Measurements from ENCODE around the gene NAA10.

Gene NAA10

GRCh38 chrX:153906126-153906917 is 28.5 kb downstream of the NAA10 start:
- no peak for FAIRE-seq

GRCh38 chrX:153905481-153906095 is 29.2 kb downstream of the NAA10 start:
- no peak for FAIRE-seq

DNA sequence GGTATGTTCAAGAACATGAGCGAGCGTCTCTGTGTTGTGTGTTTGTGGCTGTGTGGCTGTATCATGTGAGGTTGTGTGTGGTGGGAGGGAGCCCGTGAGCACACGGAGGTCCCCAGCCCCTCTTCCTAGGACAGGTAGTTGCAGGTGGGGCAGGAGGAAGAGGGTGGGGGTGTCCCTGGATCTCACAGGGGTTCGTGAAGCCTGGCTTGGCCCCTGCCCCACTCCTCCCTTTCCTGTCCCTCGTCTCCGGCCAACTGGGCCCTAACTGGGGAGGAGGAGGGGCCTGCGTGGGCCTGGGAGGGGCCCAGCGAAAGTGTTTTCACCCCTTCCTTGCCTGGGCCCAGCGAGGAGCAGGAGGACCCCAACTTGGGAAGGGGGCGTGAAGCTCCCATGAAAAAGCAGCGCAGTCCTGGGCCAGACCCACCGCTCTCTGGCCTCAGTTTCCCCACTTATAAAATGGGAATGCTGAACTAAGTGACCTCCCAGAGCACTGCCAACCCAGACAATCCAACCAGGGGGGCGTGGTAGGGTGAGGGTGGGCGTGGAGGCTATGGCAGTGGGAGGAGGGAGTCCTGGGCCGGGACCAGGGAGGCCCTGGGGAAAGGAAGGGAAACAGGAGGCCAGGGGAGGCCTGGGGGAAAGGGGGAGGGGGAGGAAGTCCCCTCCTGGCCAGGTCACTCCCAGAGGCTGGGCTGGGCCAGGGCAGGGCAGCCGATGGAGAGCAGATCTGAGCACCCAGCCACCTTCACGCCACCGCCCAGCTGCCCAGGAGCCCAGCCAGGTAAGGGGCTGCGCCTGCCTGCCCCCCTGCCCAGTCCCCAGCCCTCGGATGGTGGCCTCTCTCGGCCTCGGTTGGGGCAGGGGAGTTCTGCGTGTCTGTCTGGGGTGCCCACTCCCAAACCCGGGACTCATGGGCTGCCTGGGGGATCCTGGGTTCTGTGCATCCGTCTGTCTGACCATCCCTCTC is 30.6 kb downstream of the NAA10 start, which contains the start of gene AVPR2:
Gene AVPR2, plus strand, starts transcription at position 683 of the 967 bp plus-strand sequence. CDS start 473 bp downstream, outside the sequence.
- FAIRE-seq = no peak

DNA sequence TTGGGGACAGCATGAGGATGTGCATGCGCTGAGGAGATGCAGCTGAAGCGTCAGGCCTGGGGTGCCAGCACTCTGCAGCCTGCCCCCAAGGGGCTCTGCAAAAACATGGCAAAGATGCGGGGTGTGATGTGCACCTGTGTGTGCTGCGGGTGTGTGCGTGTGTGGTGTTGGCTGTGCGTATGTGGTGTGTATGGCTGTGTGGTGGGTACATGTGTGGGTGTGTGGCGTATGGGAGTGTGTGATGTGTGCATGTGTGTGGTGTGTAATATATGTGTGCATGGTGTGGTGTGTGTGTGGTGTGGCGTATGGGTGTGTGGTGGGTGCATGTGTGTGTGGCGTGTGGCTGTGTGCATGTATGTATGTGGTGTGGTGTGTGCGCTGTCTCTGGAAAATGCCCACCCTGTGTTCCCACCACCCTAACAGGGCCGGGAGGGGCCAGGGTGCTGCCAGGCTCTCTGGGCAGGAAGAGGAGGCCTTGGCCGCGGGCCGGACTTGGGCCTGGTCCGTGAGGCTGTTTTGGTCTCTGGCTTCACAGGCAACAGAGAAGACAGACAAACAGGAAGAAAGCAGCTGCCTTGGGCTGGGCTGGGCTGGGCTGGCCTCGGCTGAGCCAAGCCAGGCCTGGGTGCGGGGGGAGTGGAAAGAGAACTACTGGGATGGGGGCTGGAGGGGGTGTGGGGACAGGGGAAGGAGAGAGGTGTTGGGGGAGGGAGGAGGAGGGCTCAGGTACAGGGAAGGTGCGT is 31.4 kb downstream of the NAA10 start:
- FAIRE-seq = no peak

DNA sequence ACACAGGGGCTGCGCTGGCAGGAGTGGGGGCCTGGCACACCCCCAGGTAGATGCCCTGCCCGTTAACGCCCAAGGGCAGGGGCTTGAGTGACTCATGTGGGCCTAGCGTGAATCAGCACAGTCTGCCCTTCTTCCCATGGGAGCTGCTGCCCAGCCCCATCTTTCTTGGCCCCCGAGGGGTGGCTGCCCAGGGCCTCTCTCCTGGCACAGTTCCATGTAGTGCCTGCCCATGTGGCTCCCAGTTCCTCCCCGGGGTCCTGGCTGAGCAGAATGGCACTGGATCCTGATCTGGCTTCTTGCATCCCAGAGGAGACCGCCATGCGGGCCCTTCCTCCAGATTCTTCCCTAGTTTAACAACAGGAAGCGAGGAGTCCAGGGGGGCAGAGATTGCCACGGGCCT is 32.5 kb downstream of the NAA10 start:
- no peak for FAIRE-seq

- FAIRE-seq = no peak
Measured at GRCh38 chrX:153901753-153902140, 33.1 kb downstream of the NAA10 start.

GRCh38 chrX:153900831-153901752 is 33.7 kb downstream of the NAA10 start:
- peak; percentile 87 for FAIRE-seq

DNA sequence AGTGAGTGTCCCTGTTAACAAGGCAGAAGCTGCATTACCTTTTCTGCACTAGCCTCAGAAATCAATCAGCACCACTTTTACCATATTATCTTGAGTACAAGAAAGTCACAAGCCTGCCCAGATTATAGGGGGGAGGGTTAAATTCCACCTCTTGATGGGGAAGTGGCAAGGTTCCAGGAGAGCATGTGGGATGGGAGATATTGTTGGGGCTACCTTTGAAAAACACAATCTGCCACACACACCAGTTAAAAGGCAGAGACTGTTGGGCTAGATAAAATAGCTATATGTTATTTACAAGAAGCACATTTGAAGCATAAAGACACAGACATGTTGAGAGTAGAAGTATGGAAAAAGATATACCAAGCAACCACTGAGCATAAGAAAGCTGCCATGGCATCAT is 36.9 kb downstream of the NAA10 start:
- FAIRE-seq = no peak

GRCh38 chrX:153889123-153889522 is 45.7 kb downstream of the NAA10 start:
- FAIRE-seq = no peak

- no peak for FAIRE-seq
Measured at GRCh38 chrX:153888344-153888743, 46.5 kb downstream of the NAA10 start.

GRCh38 chrX:153887385-153887784 is 47.5 kb downstream of the NAA10 start:
- FAIRE-seq = no peak

- peak; percentile 92 for FAIRE-seq
Measured at GRCh38 chrX:153886915-153887314, 47.9 kb downstream of the NAA10 start.

DNA sequence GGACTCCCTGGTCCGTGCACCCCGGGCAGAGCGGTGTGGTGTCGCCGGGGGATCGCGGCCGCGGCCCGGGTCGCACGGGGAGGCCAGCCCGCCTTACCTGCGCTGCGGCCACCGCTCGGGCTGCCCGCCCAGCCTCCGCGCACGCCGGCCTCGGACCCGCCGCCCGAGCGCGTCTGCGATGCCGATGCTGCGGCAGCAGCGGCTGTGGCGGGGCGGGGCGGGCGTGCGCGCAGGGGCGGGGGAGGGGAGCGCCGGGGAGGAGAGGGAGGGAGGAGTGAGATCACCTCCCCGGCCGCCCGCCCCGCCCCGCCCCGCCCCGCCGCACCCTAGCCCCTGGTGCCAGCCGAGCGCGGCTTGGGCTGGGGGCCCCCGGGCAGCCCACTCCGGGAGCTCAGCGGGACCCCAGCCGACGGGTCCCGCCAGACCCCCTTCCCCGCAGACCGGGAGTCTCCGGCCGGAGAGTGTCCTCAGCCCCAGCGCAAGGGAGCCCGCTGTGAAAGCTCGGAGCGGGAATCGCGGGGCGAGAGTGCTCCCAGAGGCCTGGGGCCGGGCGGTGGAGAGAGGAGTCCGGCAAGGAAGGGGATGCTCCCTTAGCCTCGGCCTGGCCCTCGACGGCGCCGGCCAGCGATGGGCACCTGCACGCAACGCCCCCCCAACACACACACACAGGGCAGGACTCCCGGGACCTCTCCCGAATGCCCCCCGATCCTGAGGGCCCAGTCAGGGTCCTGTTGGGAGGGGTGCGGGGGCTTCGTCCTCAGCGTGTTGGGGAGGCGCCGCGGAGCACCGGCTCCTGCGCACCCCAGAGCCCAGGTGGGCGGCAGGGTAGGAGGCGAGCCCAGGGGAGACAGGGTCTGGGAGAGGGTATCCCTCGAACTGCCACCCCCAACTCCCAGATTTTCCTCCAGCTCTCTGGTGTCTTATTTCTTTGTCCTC is 48.6 kb downstream of the NAA10 start, which contains the start of gene L1CAM:
Gene L1CAM, minus strand, starts transcription at position 206 of the 936 bp plus-strand sequence. CDS start 10,337 bp downstream, outside the sequence.
- FAIRE-seq = no peak

DNA sequence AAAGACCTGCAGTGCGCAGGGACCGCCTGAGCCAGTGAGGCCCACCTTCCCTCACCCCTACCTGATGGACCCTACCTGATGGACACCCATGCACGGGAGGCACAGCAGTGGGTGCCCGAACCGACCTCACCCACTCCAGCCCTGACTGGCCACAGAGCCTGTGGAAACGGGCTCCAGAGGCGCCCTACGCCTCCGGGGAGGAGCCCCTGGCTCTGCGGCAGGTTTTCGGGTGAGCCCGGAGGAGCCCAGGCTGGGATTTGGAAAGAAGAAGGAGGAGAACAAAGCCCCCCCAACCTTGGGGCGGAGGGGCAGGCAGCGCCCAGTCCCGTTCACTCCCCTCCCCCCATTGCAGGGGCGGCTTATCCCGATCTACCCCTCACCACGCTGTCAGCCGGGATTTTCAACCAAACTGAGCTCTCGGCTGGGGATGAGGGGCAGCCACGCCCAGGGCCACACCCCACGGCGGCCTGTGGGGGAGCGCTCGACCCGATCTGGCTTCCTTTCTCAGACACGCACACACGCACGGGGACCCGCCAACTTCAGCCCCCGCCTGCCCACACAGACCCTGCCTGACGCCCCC is 49.5 kb downstream of the NAA10 start:
- FAIRE-seq = no peak

DNA sequence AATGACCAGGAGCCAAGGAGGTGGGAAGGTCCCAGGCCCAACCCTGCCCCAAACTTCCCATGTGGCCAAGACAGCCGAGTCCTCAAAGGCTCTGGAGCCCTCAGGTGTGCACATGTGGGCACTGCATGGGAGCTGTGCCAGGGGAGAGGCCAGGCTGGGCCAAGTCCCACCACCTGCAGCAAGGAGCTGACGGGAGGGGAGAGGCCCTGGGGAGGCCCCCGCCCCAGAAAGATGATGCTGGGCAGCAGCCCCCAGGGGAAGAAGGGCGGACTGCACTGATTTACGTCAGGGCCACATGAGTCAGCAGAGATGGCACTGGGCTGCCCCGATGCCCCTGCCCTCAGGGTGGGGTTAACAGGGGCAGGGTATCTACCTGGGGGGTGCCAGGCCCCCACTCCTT is 50.2 kb downstream of the NAA10 start:
- FAIRE-seq = peak; percentile 40

DNA sequence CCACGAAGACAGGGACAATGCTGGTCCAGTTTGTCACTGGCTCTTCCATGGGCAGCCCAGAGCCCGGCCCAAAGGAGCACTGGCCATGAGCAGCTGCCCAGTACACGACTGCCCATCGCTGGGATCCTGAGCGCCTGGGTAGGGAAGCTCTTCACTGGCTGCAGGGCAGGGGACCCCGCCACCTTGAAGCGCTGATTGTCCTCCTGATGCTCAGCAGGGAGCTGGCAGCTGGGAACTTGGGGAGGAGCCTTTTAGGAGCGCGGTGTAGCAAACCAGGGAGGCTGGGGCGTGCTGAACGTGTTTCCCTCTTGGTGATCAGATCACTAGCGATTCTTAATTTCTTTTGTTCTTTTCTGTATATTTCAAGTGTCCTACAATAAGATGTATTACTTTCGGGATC is 50.7 kb downstream of the NAA10 start:
- FAIRE-seq = no peak

GRCh38 chrX:153883163-153883843 is 51.5 kb downstream of the NAA10 start:
- no peak for FAIRE-seq

DNA sequence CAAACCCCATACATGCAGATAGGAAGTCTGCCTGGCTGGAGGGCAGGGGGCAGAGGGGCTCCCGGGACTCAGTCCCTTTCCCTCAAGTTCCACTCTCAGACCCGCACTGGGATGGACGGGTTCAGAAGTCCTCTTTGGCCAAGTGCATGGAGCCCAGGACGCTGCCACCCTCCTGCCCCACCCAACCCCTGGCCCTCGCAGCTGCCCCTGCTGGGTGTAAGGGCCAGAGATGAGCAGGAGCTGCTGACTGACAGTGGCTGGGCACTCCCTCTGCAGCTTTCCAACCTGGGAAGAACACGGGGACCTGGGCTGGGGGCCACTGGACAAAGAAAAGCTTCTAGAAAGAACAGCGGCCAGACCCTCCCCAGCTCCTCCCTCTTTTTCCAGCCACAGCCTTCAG is 52.3 kb downstream of the NAA10 start:
- FAIRE-seq = no peak

- FAIRE-seq = no peak
Measured at GRCh38 chrX:153882086-153882498, 52.7 kb downstream of the NAA10 start.

Data from G401.6 (cell line).